GM12878 (cell line): ENCODE results near the gene MSH6. TPM values are rescaled to one million over a fixed set of nuclear protein-coding genes. Genes with fewer than 3 reads are reported as not detected.

ENCODE experiments used
- BHLHE40 ChIP-seq, 2 experiments: fragments of 450-650 bp in 1 of 2; IDR thresholded peaks; 2 replicates each; pipeline ENCODE4 v1.6.1; 2011 to 2017; ENCODE audit warnings: low read depth in 2 of 2, borderline replicate concordance in 1 of 2, improper control_type of control experiment in 1 of 2, low read length in 1 of 2, mild to moderate bottlenecking in 1 of 2
- GATAD2B ChIP-seq: fragments of 450-650 bp; conservative IDR thresholded peaks from 2 replicates; pipeline ENCODE4 v1.6.1; 2017; ENCODE audit warnings: low read depth, mild to moderate bottlenecking, moderate library complexity
- LARP7 ChIP-seq: fragments of 450-650 bp; IDR thresholded peaks from 2 replicates; pipeline ENCODE4 v1.6.1; 2017; ENCODE audit warnings: mild to moderate bottlenecking
- MXI1 ChIP-seq: fragments of 150-350 bp; IDR thresholded peaks from 2 replicates; pipeline ENCODE4 v1.6.1; 2011; ENCODE audit warnings: low read depth, mild to moderate bottlenecking, inconsistent platforms, low read length, improper control_type of control experiment
- MYC ChIP-seq: IDR thresholded peaks from 2 replicates; pipeline ENCODE4 v1.6.1; 2011; ENCODE audit warnings: mild to moderate bottlenecking, low read length, moderate library complexity, inconsistent platforms; ENCODE audit not compliant: insufficient read depth, insufficient replicate concordance, insufficient read length, severe bottlenecking
- NR2F1 ChIP-seq: fragments of 450-650 bp; conservative IDR thresholded peaks from 2 replicates; pipeline ENCODE4 v1.6.1; 2017; ENCODE audit warnings: mild to moderate bottlenecking
- PAX5 ChIP-seq: IDR thresholded peaks from 2 replicates; pipeline ENCODE4 v1.6.1; 2011; ENCODE audit warnings: low read depth, low read length, borderline replicate concordance
- RFX5 ChIP-seq: IDR thresholded peaks from 2 replicates; pipeline ENCODE4 v1.6.1; 2011; ENCODE audit warnings: low read depth, low read length, improper control_type of control experiment
- SPI1 ChIP-seq: IDR thresholded peaks from 2 replicates; pipeline ENCODE4 v1.6.1; 2011; ENCODE audit warnings: low read depth, mild to moderate bottlenecking, low read length, moderate library complexity, borderline replicate concordance; ENCODE audit not compliant: insufficient read depth
- polyA plus RNA-seq, 11 experiments: library from polyadenylated mRNA; depleted of rRNA in 4 of 11; unstranded in 6 of 11; stranded (reverse) in 5 of 11; fragments of >200 nt; fragmentation: Nextera tagmentation in 4 of 11; fragmentation: Illumina TruSeq in 1 of 11; extraction: Ambion mirVana in 4 of 11; extraction: Trizol in 1 of 11; gene quantifications; 1 replicate in 1 of 11; 2 replicates in 10 of 11; pipeline versions ENCODE4 v1.2.1 to v1.2.3, GENCODE V29; 2011 to 2016; ENCODE audit warnings: inconsistent platforms in 2 of 11, missing spikeins in 2 of 11, low read depth in 1 of 11
- total RNA-seq, 4 experiments: library from RNA; depleted of rRNA in 3 of 4; stranded (reverse); fragments of >200 nt in 3 of 4; fragmentation: Illumina TruSeq in 1 of 4; extraction: Trizol in 1 of 4; gene quantifications; 2 replicates each; pipeline versions ENCODE4 v1.2.1 to v1.2.3, GENCODE V29; 2013 to 2021
- TF ChIP-seq, protein P1 (sequence below): IDR thresholded peaks from 2 replicates; pipeline ENCODE4 v1.6.1; 2011; ENCODE audit warnings: low read depth, mild to moderate bottlenecking, low read length, moderate library complexity, borderline replicate concordance; ENCODE audit errors: extremely low read depth
- TF ChIP-seq, protein P2 (sequence below): fragments of 450-650 bp; IDR thresholded peaks from 2 replicates; pipeline ENCODE4 v1.6.1; 2016; ENCODE audit warnings: mild to moderate bottlenecking

Gene MSH6
- total and polyA plus RNA-seq, 10 of the 15 experiments (the other 5 are each of a cell fraction or from before 2014, with no cell fraction given): 12.4 to 108 (median 67.4) TPM

DNA sequence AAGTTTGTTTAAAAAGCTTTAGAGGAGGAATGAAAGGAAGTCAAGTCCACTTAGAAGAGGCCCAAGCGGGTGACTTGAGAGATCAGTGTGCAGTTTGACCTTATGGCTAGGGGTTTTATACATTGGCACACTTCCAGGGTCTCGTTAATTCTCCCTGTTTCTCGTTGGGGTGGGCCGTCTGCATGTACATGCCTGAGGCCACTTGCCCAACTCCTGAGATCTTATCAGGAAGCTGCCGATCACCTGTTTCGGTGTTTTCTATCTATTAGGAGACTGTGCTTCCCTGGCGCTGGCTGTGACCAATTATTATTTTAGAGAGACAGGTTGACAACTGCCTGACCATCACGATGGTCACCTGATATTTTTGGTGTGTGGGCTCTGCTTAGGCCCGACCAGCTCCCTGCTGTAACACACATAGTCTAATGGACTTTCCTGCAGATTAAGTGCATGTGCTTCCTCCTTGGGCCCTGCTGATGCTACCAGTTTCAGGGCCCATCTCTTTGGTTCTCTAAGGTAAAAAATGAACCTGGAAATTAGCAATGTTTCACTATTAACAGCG, 31.0 kb upstream of the MSH6 start (continued):
- TF ChIP-seq NR2F1 (peak; percentile 77), MXI1 (no peak), BHLHE40 (IDR thresholded peaks at IDR 0.05; ENCODE audit: borderline replicate concordance in 1 of 2, low read depth in 2 of 2, low read length in 1 of 2) (no peak), MYC (no peak), PAX5 (no peak), LARP7 (peak; percentile 20; the same call in 1 of the 2 replicates), GATAD2B (peak; percentile 18; the same call in 1 of the 2 replicates), SPI1 (no peak), RFX5 (no peak)
- TF ChIP-seq, protein P1, sequence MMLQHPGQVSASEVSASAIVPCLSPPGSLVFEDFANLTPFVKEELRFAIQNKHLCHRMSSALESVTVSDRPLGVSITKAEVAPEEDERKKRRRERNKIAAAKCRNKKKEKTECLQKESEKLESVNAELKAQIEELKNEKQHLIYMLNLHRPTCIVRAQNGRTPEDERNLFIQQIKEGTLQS: no peak
- TF ChIP-seq, protein P2, sequence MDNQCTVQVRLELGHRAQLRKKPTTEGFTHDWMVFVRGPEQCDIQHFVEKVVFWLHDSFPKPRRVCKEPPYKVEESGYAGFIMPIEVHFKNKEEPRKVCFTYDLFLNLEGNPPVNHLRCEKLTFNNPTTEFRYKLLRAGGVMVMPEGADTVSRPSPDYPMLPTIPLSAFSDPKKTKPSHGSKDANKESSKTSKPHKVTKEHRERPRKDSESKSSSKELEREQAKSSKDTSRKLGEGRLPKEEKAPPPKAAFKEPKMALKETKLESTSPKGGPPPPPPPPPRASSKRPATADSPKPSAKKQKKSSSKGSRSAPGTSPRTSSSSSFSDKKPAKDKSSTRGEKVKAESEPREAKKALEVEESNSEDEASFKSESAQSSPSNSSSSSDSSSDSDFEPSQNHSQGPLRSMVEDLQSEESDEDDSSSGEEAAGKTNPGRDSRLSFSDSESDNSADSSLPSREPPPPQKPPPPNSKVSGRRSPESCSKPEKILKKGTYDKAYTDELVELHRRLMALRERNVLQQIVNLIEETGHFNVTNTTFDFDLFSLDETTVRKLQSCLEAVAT: peak; percentile 87; the same call in 1 of the 2 replicates
